GM19324 (cell line): ENCODE data around the gene PDE11A.

Experiments
- ATAC-seq: cut with Tn5 transposase; IDR thresholded peaks from one replicate; pipeline ENCODE4 v1.9.1; 2021; ENCODE audit warnings: mild to moderate bottlenecking, moderate library complexity; ENCODE audit not compliant: unreplicated experiment, low FRiP score

PDE11A gene

DNA sequence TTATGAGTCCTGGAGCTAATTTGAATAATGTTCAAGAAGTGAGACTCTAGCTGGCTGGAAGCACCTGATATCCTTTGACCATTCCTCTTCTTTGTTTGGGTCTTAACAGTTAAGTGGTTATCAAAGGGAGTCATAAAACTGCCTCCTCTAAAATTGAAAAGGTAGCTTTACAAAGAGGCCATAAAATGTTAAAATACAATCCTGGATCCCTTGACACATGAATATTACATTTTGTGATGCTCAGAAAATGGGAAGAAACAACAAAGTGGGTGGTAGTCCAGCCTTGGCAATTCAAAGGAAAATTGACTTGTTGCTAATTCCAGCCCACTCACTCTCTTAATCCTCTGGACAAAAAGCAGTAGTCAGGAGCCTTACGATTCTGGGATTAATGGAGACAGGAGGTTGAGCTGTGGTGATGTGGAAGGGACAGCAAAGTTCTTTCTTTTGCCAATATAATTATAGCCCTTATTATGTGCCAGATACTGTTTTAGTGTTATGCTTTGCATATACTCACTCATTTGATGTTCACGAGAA is 339.2 kb downstream of the PDE11A start:
- ATAC-seq = no peak

DNA sequence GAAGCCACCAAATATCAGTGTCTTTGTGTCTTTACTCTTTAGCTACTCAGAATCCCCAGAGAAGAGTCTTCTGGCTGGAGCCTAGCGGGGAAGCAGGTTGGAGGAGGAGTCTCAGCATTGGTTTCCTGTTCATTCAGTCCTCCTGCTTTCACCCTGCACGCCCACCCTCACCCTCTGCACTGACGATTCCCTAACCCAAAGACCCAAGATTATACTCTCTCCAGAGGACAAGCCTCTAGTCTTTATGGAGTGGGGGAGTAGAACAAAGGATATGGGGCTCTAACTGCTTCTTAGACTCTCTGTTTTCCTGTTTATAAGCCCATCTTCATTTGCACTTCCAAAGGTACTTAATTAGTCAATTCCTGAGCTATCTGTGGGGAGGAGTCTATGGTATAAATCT is 341.2 kb downstream of the PDE11A start:
- no peak for ATAC-seq

- ATAC-seq = no peak
Measured at GRCh38 chr2:177730792-177731191, 341.8 kb downstream of the PDE11A start.

GRCh38 chr2:177730363-177730762 is 342.2 kb downstream of the PDE11A start:
- no peak for ATAC-seq

- ATAC-seq = no peak
Measured at GRCh38 chr2:177728920-177729319, 343.7 kb downstream of the PDE11A start.

- ATAC-seq = no peak
Measured at GRCh38 chr2:177728399-177728765, 344.2 kb downstream of the PDE11A start.

DNA sequence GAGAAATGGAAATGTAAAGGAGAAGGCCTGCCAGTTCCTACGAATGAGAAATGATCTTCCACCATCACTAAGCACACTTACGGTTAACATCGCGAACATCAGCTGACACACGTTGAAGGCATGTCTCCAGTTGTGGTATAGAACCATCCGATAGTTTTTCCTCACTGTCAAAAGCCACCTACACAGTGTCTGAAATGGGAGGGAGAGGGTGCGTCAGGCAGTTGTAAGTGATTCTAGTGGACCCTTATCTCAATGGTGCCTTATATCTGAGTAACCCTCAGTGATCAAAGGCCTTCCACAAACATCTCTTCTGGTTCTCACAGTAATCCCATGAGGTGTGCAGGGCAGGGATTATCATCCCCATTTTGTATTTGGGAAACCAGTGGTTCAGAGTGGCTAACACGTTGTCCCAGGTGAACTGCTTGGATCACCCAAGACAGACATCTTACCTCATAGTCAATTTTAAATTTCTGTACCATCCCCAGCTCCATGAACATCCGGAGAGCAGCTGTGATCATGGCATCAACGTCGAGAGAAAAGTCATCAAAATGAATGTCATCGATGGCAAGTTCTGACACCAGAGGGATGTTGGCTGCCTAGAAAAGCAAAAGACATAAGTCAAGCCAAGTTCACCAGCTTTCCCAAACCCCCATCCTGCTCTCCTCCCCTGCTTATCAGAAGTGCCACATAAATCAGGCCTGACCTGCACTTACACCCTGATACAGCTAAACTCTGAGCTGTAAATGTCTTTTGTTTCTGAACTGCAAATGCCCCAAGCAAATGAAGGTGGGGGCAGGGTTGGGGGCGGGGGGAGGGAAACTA is 344.8 kb downstream of the PDE11A start:
- ATAC-seq = no peak

DNA sequence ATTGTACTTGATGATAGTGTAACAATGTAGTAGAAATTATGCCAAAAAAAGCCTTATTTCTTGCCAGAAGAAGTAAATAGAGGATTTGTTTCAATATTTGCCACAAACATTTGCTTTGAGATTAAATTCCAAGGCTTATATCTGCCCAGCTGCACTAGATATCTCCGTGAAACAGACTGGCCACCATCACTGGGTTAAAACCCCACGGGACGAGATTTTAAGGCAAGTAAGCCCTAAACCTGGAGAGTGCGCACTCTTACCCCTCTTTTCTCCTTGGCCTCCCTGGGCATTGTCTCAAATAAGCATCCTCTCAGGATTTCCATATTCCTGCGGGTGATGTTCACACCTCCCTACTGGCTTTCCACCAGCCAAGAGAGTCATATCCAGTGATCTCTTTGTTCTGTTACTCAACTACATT is 345.6 kb downstream of the PDE11A start:
- no peak for ATAC-seq

GRCh38 chr2:177724398-177725287 is 347.9 kb downstream of the PDE11A start:
- ATAC-seq = no peak

- no peak for ATAC-seq
Measured at GRCh38 chr2:177723235-177723634, 349.3 kb downstream of the PDE11A start.

DNA sequence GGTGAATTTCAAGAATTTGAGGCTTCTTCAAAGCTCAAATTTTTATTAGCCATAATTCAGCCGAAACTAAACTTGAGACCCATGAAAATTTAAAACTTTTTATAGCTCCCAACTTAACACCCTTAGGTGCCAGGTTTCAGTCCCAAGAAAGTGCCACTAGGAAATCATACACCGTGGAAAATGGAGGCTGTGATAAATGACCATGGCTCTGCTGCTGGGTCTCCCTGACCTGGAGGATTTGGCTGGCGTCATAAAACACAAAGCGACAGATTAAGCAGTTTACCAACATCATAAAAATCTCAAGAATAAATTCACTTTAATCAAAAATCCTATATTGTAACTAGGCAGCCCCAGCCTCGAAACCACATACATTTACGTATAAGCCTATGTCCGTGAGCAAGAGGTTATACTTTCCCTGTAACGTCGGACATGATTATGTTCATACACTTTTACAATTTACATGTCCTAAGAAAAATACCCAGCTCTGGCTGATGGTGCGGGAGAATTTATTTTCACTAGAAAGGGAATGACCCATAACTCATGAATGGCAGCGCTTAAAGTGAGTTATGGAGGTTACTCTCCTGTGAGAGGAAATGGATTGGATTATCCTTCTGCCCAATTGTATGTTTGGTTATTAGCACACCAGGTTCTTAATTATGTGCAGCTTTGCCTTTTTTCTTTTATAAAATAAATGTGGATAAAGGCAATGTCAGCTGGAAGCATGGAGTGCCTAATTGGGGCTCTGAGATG is 350.6 kb downstream of the PDE11A start:
- no peak for ATAC-seq

DNA sequence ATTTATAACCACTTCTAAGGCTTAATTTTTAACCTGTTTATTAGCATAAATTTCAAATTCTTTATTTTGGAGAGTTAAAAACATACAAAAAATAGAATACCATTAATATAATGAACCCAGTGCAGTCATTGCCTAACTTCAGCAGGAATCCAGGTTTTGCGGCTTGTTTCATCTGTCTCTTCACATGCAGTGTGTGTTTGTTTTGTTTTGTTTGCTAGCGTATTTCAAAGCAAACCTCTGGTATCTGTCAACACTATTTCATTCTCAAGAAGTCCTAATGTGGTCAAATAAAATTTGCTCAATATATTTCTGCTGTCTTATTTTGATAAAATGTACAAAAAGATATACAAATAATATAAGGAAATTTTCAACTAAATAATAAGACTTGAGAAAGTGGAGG is 351.5 kb downstream of the PDE11A start:
- no peak for ATAC-seq

GRCh38 chr2:177717831-177718618 is 354.6 kb downstream of the PDE11A start:
- ATAC-seq = no peak

GRCh38 chr2:177716484-177716883 is 356.1 kb downstream of the PDE11A start:
- ATAC-seq = no peak

- ATAC-seq = no peak
Measured at GRCh38 chr2:177715771-177716170, 356.8 kb downstream of the PDE11A start.

- ATAC-seq = no peak
Measured at GRCh38 chr2:177714704-177715103, 357.9 kb downstream of the PDE11A start.

GRCh38 chr2:177712462-177712861 is 360.1 kb downstream of the PDE11A start:
- no peak for ATAC-seq

DNA sequence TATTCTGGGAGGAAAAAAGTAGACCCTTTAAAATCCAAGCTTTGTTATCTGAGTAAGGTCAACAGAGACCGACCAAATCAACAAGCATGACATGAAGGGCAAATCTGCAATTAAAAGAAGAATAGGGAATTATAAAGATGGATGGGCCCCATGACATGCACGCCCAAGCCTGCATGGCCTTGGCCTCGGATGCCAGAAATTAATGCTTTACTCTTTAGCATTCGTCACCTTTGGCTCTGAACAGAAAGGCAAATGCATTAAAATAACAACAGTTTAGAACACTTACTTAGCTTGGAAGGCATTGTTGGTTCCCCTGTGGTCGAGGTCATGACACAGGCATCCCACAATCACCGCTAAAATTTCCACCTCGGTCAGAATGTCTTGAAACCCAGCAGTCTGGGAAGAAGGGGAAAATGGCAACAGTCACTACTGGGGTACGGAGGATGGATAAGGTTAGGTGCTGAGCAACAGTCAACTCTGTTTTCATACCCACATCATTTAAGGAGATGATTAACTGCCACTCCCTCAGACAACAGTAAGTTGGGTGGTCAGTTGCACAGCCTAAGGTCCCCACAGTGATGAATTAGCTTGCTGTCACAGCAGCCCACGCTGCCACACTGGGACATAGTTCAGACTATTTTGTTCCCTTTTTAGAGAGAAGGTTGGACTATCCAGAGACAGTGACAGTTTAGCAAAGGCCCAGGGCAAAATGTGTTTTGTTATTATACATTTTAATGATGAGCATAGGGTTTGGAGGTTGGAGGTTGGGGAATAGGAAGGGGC is 360.9 kb downstream of the PDE11A start:
- no peak for ATAC-seq

GRCh38 chr2:177710889-177711288 is 361.7 kb downstream of the PDE11A start:
- no peak for ATAC-seq
